ENCODE results near the gene GNAQ. TPM values are rescaled to one million over a fixed set of nuclear protein-coding genes. Genes with fewer than 3 reads are reported as not detected.

GNAQ gene
- total RNA-seq, 1 experiment from 2014 or later: 38.2 TPM

GRCh38 chr9:78017190-78017693, 14.4 kb downstream of the GNAQ start:
- DNase-seq (ENCODE audit: unreplicated experiment): no peak
- H3K27me3 Mint-ChIP-seq (ENCODE audit: insufficient read depth, unreplicated experiment): no peaks in the 10 kb centered on the region
- ChIA-PET CTCF (interaction anchor here (0.6 to 1.1 kb wide), 3 partner anchors 105 to 1578 kb away, joined by 4 read pairs; no protein-coding TSS in a partner anchor), POLR2A (interaction anchor here (0.7 to 1.2 kb wide), 2 partner anchors 28 to 36 kb away, joined by 3 to 4 read pairs; no protein-coding TSS in a partner anchor)
- no TSS peak for BruUV-seq (replicated peaks)
- intact Hi-C loops (cut with micrococcal nuclease): no loop called here
- peaks cover 9% of the 10 kb centered on the region for H3K4me1 Mint-ChIP-seq (ENCODE audit: insufficient read depth, unreplicated experiment)
- TF ChIP-seq CTCF (IDR thresholded peaks at IDR 0.05; ENCODE audit: unreplicated experiment): no peak
- no peaks in the 10 kb centered on the region for H3K9me3 Mint-ChIP-seq (ENCODE audit: unreplicated experiment)
- no peak overlapping the region for H3K27ac Mint-ChIP-seq (ENCODE audit: low read depth, unreplicated experiment)
- no peaks in the 10 kb centered on the region for H3K36me3 Mint-ChIP-seq (ENCODE audit: insufficient read depth, unreplicated experiment)
- H3K4me3 Mint-ChIP-seq (ENCODE audit: unreplicated experiment): no peak overlapping the region

GRCh38 chr9:78015241-78015640, 16.4 kb downstream of the GNAQ start:
- H3K27ac Mint-ChIP-seq (ENCODE audit: low read depth, unreplicated experiment): no peak overlapping the region
- peaks cover 6% of the 10 kb centered on the region for H3K4me1 Mint-ChIP-seq (ENCODE audit: insufficient read depth, unreplicated experiment)
- no TSS peak for BruUV-seq (replicated peaks)
- intact Hi-C loops (cut with micrococcal nuclease): no loop called here
- no peak overlapping the region for H3K4me3 Mint-ChIP-seq (ENCODE audit: unreplicated experiment)
- CTCF ChIA-PET: no interaction called here
- H3K36me3 Mint-ChIP-seq (ENCODE audit: insufficient read depth, unreplicated experiment): no peaks in the 10 kb centered on the region
- DNase-seq (ENCODE audit: unreplicated experiment): no peak
- H3K27me3 Mint-ChIP-seq (ENCODE audit: insufficient read depth, unreplicated experiment): no peaks in the 10 kb centered on the region
- POLR2A ChIA-PET: interaction anchor here (0.9 kb wide), 1 partner anchor 11 kb away, joined by 3 read pairs; no protein-coding TSS in a partner anchor
- no peaks in the 10 kb centered on the region for H3K9me3 Mint-ChIP-seq (ENCODE audit: unreplicated experiment)
- TF ChIP-seq CTCF (IDR thresholded peaks at IDR 0.05; ENCODE audit: unreplicated experiment): no peak

- ChIA-PET CTCF (no interaction called here), POLR2A (interaction anchor here (0.9 kb wide), 1 partner anchor 11 kb away, joined by 3 read pairs; no protein-coding TSS in a partner anchor)
- no TSS peak for BruUV-seq (replicated peaks)
- Mint-ChIP-seq H3K27me3 (ENCODE audit: insufficient read depth, unreplicated experiment) (no peaks in the 10 kb centered on the region), H3K36me3 (ENCODE audit: insufficient read depth, unreplicated experiment) (no peaks in the 10 kb centered on the region), H3K4me3 (ENCODE audit: unreplicated experiment) (no peak overlapping the region), H3K9me3 (ENCODE audit: unreplicated experiment) (no peaks in the 10 kb centered on the region), H3K4me1 (ENCODE audit: insufficient read depth, unreplicated experiment) (peaks cover 7% of the 10 kb centered on the region), H3K27ac (ENCODE audit: low read depth, unreplicated experiment) (no peak overlapping the region)
- intact Hi-C loops (cut with micrococcal nuclease): no loop called here
- DNase-seq (ENCODE audit: unreplicated experiment): peak; percentile 9
- no peak for TF ChIP-seq CTCF (IDR thresholded peaks at IDR 0.05; ENCODE audit: unreplicated experiment)
Observed at GRCh38 chr9:78014776-78015175, 16.8 kb downstream of the GNAQ start.

- H3K27ac Mint-ChIP-seq (ENCODE audit: low read depth, unreplicated experiment): no peak overlapping the region
- H3K9me3 Mint-ChIP-seq (ENCODE audit: unreplicated experiment): no peaks in the 10 kb centered on the region
- H3K4me3 Mint-ChIP-seq (ENCODE audit: unreplicated experiment): no peak overlapping the region
- POLR2A ChIA-PET: no interaction called here
- H3K27me3 Mint-ChIP-seq (ENCODE audit: insufficient read depth, unreplicated experiment): no peaks in the 10 kb centered on the region
- H3K36me3 Mint-ChIP-seq (ENCODE audit: insufficient read depth, unreplicated experiment): no peaks in the 10 kb centered on the region
- BruUV-seq (replicated peaks): no TSS peak
- no peak for DNase-seq (ENCODE audit: unreplicated experiment)
- intact Hi-C loops (cut with micrococcal nuclease): no loop called here
- CTCF ChIA-PET: no interaction called here
- H3K4me1 Mint-ChIP-seq (ENCODE audit: insufficient read depth, unreplicated experiment): peaks cover 13% of the 10 kb centered on the region
- TF ChIP-seq CTCF (IDR thresholded peaks at IDR 0.05; ENCODE audit: unreplicated experiment): no peak
Observed at GRCh38 chr9:78013934-78014333, 17.7 kb downstream of the GNAQ start.

Measured in MCF 10A (cell line).